CD14-positive monocyte (primary cell): Measurements from ENCODE around the gene CDH12. TPM values are rescaled to one million over a fixed set of nuclear protein-coding genes. Genes with fewer than 3 reads are reported as not detected.

Source experiments
- DNase-seq, 3 donors: peaks; one replicate each; pipeline ENCODE4 v3.0.0-alpha.2; 2011 to 2022
- H2AFZ ChIP-seq: 2 replicates; pipeline ENCODE4 v1.6.0; 2012; ENCODE audit warnings: mild to moderate bottlenecking, low read depth, low read length, inconsistent platforms; ENCODE audit not compliant: insufficient read depth, poor library complexity, severe bottlenecking
- H3K27ac ChIP-seq, 2 donors: 1 replicate in 1 of 2; 2 replicates in 1 of 2; pipeline ENCODE4 v1.5.1; 2012 to 2013; ENCODE audit warnings: low read length in 2 of 2, control low read depth in 1 of 2, inconsistent platforms in 1 of 2, low read depth in 1 of 2, mild to moderate bottlenecking in 1 of 2
- H3K27me3 ChIP-seq, 2 donors: one replicate each; pipeline versions ENCODE4 v1.6.0 to v1.6.1; 2011 to 2013; ENCODE audit warnings: low read length in 2 of 2; ENCODE audit not compliant: control insufficient read depth in 2 of 2, insufficient read depth in 2 of 2
- H3K36me3 ChIP-seq, 2 donors: replicated peaks in 1 of 2; 1 replicate in 1 of 2; 2 replicates in 1 of 2; pipeline versions ENCODE4 v1.5.1 to v1.6.1; 2012 to 2013; ENCODE audit warnings: low read length in 2 of 2, control low read depth in 1 of 2, inconsistent platforms in 1 of 2, mild to moderate bottlenecking in 1 of 2; ENCODE audit not compliant: insufficient read depth in 2 of 2, control insufficient read depth in 1 of 2
- H3K4me1 ChIP-seq, 2 donors: 1 replicate in 1 of 2; 2 replicates in 1 of 2; pipeline versions ENCODE4 v1.5.1 to v1.6.1; 2012 to 2013; ENCODE audit warnings: low read length in 2 of 2, control low read depth in 1 of 2, inconsistent platforms in 1 of 2, mild to moderate bottlenecking in 1 of 2, moderate library complexity in 1 of 2; ENCODE audit not compliant: insufficient read depth in 2 of 2, control insufficient read depth in 1 of 2
- H3K4me2 ChIP-seq: replicated peaks from 2 replicates; pipeline ENCODE3; 2012; ENCODE audit warnings: low read length, moderate library complexity, mild to moderate bottlenecking; ENCODE audit not compliant: poor library complexity, severe bottlenecking; ENCODE audit errors: extremely low read depth
- H3K4me3 ChIP-seq, 3 experiments: fragments of 200-600 bp in 1 of 3; sonication (generic) in 1 of 3; replicated peaks in 1 of 3; 1 replicate in 2 of 3; 2 replicates in 1 of 3; pipeline ENCODE4 v1.5.1; 2011 to 2013; ENCODE audit warnings: low read length in 3 of 3, mild to moderate bottlenecking in 3 of 3, control low read depth in 2 of 3, low read depth in 2 of 3, inconsistent platforms in 1 of 3, moderate library complexity in 1 of 3
- H3K79me2 ChIP-seq: 2 replicates; pipeline ENCODE4 v1.6.0; 2012; ENCODE audit warnings: mild to moderate bottlenecking, control low read depth, inconsistent platforms, low read length, moderate library complexity; ENCODE audit not compliant: insufficient read depth
- H3K9ac ChIP-seq: 2 replicates; pipeline ENCODE4 v1.6.0; 2017; ENCODE audit warnings: low read length, mild to moderate bottlenecking; ENCODE audit not compliant: insufficient read depth, poor library complexity, severe bottlenecking
- H3K9me3 ChIP-seq, 2 donors: replicated peaks in 1 of 2; 1 replicate in 1 of 2; 2 replicates in 1 of 2; pipeline versions ENCODE4 v1.5.1 to v1.6.1; 2012 to 2013; ENCODE audit warnings: low read length in 2 of 2, control low read depth in 1 of 2; ENCODE audit not compliant: control insufficient read depth in 1 of 2, insufficient read depth in 1 of 2
- H4K20me1 ChIP-seq: 2 replicates; pipeline ENCODE4 v1.6.0; 2012; ENCODE audit warnings: mild to moderate bottlenecking, low read length, control low read depth, moderate library complexity; ENCODE audit not compliant: insufficient read depth
- H3K27ac Mint-ChIP-seq, 7 donors: one replicate each; pipeline ENCODE4 v1.8.0; 2020; ENCODE audit warnings: mild to moderate bottlenecking in 7 of 7, mixed read lengths in 7 of 7, moderate library complexity in 6 of 7, inconsistent platforms in 2 of 7
- H3K27me3 Mint-ChIP-seq, 3 donors: one replicate each; pipeline ENCODE4 v1.8.0; 2021 to 2022; ENCODE audit warnings: low read depth in 3 of 3, mild to moderate bottlenecking in 3 of 3, mixed read lengths in 3 of 3, moderate library complexity in 3 of 3, inconsistent platforms in 1 of 3
- H3K36me3 Mint-ChIP-seq, 2 donors: one replicate each; pipeline ENCODE4 v1.8.0; 2020; ENCODE audit warnings: mixed read lengths in 2 of 2, inconsistent platforms in 1 of 2, mild to moderate bottlenecking in 1 of 2
- H3K4me1 Mint-ChIP-seq: one replicate; pipeline ENCODE4 v1.8.0; 2020; ENCODE audit warnings: mild to moderate bottlenecking, mixed read lengths
- H3K4me3 Mint-ChIP-seq, 2 donors: one replicate each; pipeline ENCODE4 v1.8.0; 2020; ENCODE audit warnings: mild to moderate bottlenecking in 2 of 2, mixed read lengths in 2 of 2, moderate library complexity in 1 of 2
- H3K9me3 Mint-ChIP-seq, 7 donors: one replicate each; pipeline ENCODE4 v1.8.0; 2020 to 2022; ENCODE audit warnings: mixed read lengths in 7 of 7, mild to moderate bottlenecking in 6 of 7, moderate library complexity in 6 of 7, inconsistent platforms in 2 of 7
- WGBS: methylation state at CpG from one replicate; pipeline ENCODE4 v1.1.5; 2013; ENCODE audit warnings: missing lambda C conversion rate; ENCODE audit not compliant: insufficient coverage; 5-methylcytosine and 5-hydroxymethylcytosine counted together
- intact Hi-C, 2 donors: fragments of 100-400 bp; cut with micrococcal nuclease; formaldehyde crosslinking; loops; one replicate each; pipeline versions ENCODE4 v1.15.0 to v1.15.1; 2023
- polyA plus RNA-seq, 3 donors: library from polyadenylated mRNA; depleted of rRNA in 1 of 3; unstranded in 2 of 3; stranded (reverse) in 1 of 3; fragments of 300-500 nt in 2 of 3; fragments of >200 nt in 1 of 3; fragmentation: Illumina TruSeq in 2 of 3; gene quantifications; 1 replicate in 2 of 3; 2 replicates in 1 of 3; pipeline ENCODE4 v1.2.3, GENCODE V29; 2012 to 2021
- TF ChIP-seq, protein P1 (sequence below): fragments of 200-600 bp; IDR thresholded peaks from one replicate; pipeline ENCODE4 v1.8.0; 2022; ENCODE audit warnings: antibody characterized with exemption, mild to moderate bottlenecking

Gene CDH12
- polyA plus RNA-seq, 3 donors = not detected

DNA sequence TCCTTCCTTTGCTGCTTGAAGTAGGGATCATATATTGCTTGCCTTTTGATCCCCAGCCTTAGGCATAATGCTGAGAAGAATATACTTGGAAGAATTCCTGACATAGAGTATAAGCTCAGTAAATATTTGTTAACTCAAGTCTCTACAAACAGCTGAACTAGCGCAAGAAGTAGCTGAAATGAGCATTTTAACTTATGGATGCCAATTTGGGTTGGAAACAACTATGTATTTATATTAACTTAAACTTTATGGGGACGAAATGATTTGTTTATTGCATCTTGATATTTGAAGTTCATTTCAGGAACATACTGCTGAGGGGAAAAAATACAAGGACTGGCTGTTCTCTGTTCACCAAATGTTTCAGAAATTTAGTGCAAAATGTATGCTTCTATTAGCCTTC lies 258.7 kb downstream of the CDH12 start:
- no peak overlapping the region for H3K27ac ChIP-seq
- no peak overlapping the region for H2AFZ ChIP-seq
- H3K4me3 Mint-ChIP-seq = no peak overlapping the region
- H3K9me3 ChIP-seq = no peaks in the 10 kb centered on the region
- no peaks in the 10 kb centered on the region for H3K4me1 ChIP-seq
- no peak overlapping the region for H3K27ac Mint-ChIP-seq
- TF ChIP-seq, protein P1, sequence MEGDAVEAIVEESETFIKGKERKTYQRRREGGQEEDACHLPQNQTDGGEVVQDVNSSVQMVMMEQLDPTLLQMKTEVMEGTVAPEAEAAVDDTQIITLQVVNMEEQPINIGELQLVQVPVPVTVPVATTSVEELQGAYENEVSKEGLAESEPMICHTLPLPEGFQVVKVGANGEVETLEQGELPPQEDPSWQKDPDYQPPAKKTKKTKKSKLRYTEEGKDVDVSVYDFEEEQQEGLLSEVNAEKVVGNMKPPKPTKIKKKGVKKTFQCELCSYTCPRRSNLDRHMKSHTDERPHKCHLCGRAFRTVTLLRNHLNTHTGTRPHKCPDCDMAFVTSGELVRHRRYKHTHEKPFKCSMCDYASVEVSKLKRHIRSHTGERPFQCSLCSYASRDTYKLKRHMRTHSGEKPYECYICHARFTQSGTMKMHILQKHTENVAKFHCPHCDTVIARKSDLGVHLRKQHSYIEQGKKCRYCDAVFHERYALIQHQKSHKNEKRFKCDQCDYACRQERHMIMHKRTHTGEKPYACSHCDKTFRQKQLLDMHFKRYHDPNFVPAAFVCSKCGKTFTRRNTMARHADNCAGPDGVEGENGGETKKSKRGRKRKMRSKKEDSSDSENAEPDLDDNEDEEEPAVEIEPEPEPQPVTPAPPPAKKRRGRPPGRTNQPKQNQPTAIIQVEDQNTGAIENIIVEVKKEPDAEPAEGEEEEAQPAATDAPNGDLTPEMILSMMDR = no peak
- no peak overlapping the region for H3K4me2 ChIP-seq
- no peaks in the 10 kb centered on the region for H3K27me3 ChIP-seq
- peaks cover 0 to 3% (median 0%) of the 10 kb centered on the region in 7 donors for H3K9me3 Mint-ChIP-seq
- H3K4me1 Mint-ChIP-seq = no peaks in the 10 kb centered on the region
- H3K36me3 ChIP-seq = no peaks in the 10 kb centered on the region
- H3K79me2 ChIP-seq = no peaks in the 10 kb centered on the region
- no CpG with 5 or more reads among the region's 2 CpGs for WGBS
- H4K20me1 ChIP-seq = no peaks in the 10 kb centered on the region
- H3K36me3 Mint-ChIP-seq = no peaks in the 10 kb centered on the region
- intact Hi-C loops = no loop called here
- DNase-seq = no peak
- H3K9ac ChIP-seq = no peak overlapping the region
- peaks cover 0 to 2% (median 0%) of the 10 kb centered on the region in 3 donors for H3K27me3 Mint-ChIP-seq
- H3K4me3 ChIP-seq = no peak overlapping the region

DNA sequence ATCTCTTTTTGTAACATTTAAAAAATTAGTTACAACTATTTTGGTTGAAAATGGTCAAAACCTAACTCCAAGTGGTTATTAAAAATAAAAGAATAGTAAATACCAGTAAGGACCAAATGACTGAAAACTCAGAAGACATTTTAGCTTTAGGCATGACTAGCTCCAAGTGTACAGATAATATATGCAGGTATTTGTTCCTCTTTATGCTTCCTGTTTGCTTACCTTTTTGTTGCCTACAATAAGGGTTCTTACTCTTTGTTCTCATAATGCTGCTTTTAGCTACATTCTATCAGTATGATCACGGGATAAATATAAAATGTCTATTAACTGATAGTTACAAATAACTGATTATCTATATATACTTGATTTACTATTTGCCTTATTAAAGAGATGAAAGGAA lies 259.6 kb downstream of the CDH12 start:
- Histone ChIP-seq H3K4me2 (no peak overlapping the region), H3K4me3 (no peak overlapping the region), H3K4me1 (no peaks in the 10 kb centered on the region), H3K27me3 (no peaks in the 10 kb centered on the region), H4K20me1 (no peaks in the 10 kb centered on the region), H2AFZ (no peak overlapping the region), H3K27ac (no peak overlapping the region), H3K36me3 (no peaks in the 10 kb centered on the region), H3K9me3 (no peaks in the 10 kb centered on the region), H3K9ac (no peak overlapping the region), H3K79me2 (no peaks in the 10 kb centered on the region)
- Mint-ChIP-seq H3K9me3 (peaks cover 0 to 3% (median 0%) of the 10 kb centered on the region in 7 donors), H3K36me3 (no peaks in the 10 kb centered on the region), H3K4me1 (no peaks in the 10 kb centered on the region), H3K27ac (no peak overlapping the region), H3K4me3 (no peak overlapping the region), H3K27me3 (peaks cover 0 to 2% (median 0%) of the 10 kb centered on the region in 3 donors)
- WGBS = no CpG with 5 or more reads among the region's 1 CpG
- TF ChIP-seq, protein P1 = no peak
- intact Hi-C loops = no loop called here
- no peak for DNase-seq
